Measurements from ENCODE around the gene SLC51A. TPM values are rescaled to one million over a fixed set of nuclear protein-coding genes. Genes with fewer than 3 reads are reported as not detected.

SLC51A gene
- total and polyA plus RNA-seq, 2 donors (not counting 3 experiments of a cell fraction or from before 2014, with no cell fraction given) = not detected

DNA sequence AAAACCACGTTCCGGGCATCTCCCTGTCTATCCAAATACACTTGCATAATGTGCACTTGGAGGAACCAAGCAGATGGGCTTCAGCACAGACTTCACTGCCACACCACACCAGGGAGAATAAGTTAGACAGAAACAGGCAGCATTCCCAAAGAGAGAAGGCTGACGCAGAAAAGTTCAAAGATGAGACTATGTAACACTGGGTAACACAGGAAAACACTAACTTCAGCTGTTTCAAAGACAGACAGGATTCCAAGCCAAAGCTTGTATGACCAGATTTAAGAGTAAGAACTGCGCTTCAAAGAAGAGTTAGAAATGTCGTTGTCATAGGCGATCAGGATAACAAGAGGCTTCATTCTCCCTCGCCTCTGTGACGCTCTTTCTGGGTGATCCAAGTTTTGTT lies 19.9 kb downstream of the SLC51A start:
- no peak for DNase-seq (ENCODE audit: low read depth, low spot score)
- Histone ChIP-seq H3K4me3 (replicated peaks in 1 of 3; ENCODE audit: insufficient read depth in 1 of 3, low read depth in 1 of 3, low read length in 3 of 3) (no peak overlapping the region), H3K9me3 (replicated peaks; ENCODE audit: control insufficient read depth, insufficient read depth, low read length) (no peaks in the 10 kb centered on the region), H3K4me1 (ENCODE audit: control insufficient read depth, extremely low read depth, insufficient read depth, low read length) (no peaks in the 10 kb centered on the region), H3K9ac (replicated peaks; ENCODE audit: extremely low read depth, insufficient read depth, low read length) (no peak overlapping the region), H3K36me3 (ENCODE audit: control insufficient read depth in 2 of 2, extremely low read depth in 1 of 2, insufficient read depth in 2 of 2, low read length in 2 of 2) (peaks cover 10 to 16% of the 10 kb centered on the region in 2 experiments), H3K79me2 (ENCODE audit: control insufficient read depth, insufficient read depth, low read length) (no peaks in the 10 kb centered on the region), H3K27me3 (ENCODE audit: control insufficient read depth in 2 of 2, insufficient read depth in 2 of 2, low read length in 2 of 2) (no peaks in the 10 kb centered on the region), H3K27ac (ENCODE audit: insufficient read depth, low read depth, low read length) (no peak overlapping the region), H3K4me2 (ENCODE audit: insufficient read depth, low read length) (no peak overlapping the region), H4K20me1 (replicated peaks; ENCODE audit: control insufficient read depth, extremely low read depth, insufficient read depth, low read length) (no peaks in the 10 kb centered on the region), H2AFZ (ENCODE audit: low read depth, low read length) (no peak overlapping the region), H3K9me1 (replicated peaks; ENCODE audit: control insufficient read depth, extremely low read depth, insufficient read depth, low read length) (no peaks in the 10 kb centered on the region)
- dilution Hi-C loops (cut with MboI; ENCODE audit: extremely low pct_ligation_motif_present, low sequenced_read_pairs) = no loop called here
- ChIA-PET CTCF (interaction anchor here (1.5 kb wide), 1 partner anchor 15 kb away, joined by 4 read pairs; no protein-coding TSS in a partner anchor), POLR2A (no interaction called here)
- no peak for FAIRE-seq
- intact Hi-C loops (cut with micrococcal nuclease) = no loop called here
- TF ChIP-seq MAX (IDR thresholded peaks at IDR 0.05; ENCODE audit: insufficient read depth, insufficient read length) = no peak
- TF ChIP-seq POLR2AphosphoS5 (IDR thresholded peaks at IDR 0.05; ENCODE audit: insufficient read depth, low read depth, low read length) = no peak
- no peak for TF ChIP-seq GATA2 (IDR thresholded peaks at IDR 0.05; ENCODE audit: insufficient read depth, insufficient read length, low read depth, low read length)
- TF ChIP-seq EZH2 (IDR thresholded peaks at IDR 0.05; ENCODE audit: borderline replicate concordance, low read depth, low read length, severe bottlenecking) = no peak
- TF ChIP-seq JUN (IDR thresholded peaks at IDR 0.05; ENCODE audit: borderline replicate concordance, insufficient read depth, insufficient read length, low read depth) = no peak
- BruUV-seq (replicated peaks) = no TSS peak

DNA sequence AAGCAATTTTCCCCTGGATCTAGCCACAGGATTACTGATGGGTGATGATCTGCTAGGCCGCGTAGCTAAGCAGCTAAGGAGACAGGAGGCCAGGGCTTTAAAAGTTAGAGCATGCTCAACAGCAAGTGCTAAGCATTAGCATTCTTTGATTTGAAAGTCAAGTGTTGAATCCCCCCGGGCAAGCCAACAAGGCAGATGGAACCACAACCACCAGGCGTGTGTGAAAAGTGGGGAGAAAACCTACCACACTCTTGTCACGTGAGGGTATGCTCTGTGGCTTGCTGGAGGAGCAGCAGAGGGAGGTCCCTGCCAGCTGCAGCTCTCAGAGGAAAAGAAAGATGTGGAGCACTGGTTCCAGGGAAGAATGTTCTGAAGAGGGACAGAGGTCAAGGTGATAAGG lies 20.9 kb downstream of the SLC51A start:
- DNase-seq (ENCODE audit: low read depth, low spot score) (no peak), FAIRE-seq (no peak)
- no peak overlapping the region for H3K4me3 ChIP-seq (replicated peaks in 1 of 3; ENCODE audit: insufficient read depth in 1 of 3, low read depth in 1 of 3, low read length in 3 of 3)
- peaks cover 13 to 22% of the 10 kb centered on the region in 2 experiments for H3K36me3 ChIP-seq (ENCODE audit: control insufficient read depth in 2 of 2, extremely low read depth in 1 of 2, insufficient read depth in 2 of 2, low read length in 2 of 2)
- no peaks in the 10 kb centered on the region for H3K9me1 ChIP-seq (replicated peaks; ENCODE audit: control insufficient read depth, extremely low read depth, insufficient read depth, low read length)
- no peak overlapping the region for H3K9ac ChIP-seq (replicated peaks; ENCODE audit: extremely low read depth, insufficient read depth, low read length)
- no peak overlapping the region for H3K27ac ChIP-seq (ENCODE audit: insufficient read depth, low read depth, low read length)
- H3K4me1 ChIP-seq (ENCODE audit: control insufficient read depth, extremely low read depth, insufficient read depth, low read length) = no peaks in the 10 kb centered on the region
- dilution Hi-C loops (cut with MboI; ENCODE audit: extremely low pct_ligation_motif_present, low sequenced_read_pairs) = no loop called here
- no peak overlapping the region for H3K4me2 ChIP-seq (ENCODE audit: insufficient read depth, low read length)
- H3K79me2 ChIP-seq (ENCODE audit: control insufficient read depth, insufficient read depth, low read length) = no peaks in the 10 kb centered on the region
- no TSS peak for BruUV-seq (replicated peaks)
- TF ChIP-seq POLR2A (IDR thresholded peaks at IDR 0.05; ENCODE audit: low read depth, low read length) = no peak
- TF ChIP-seq, protein P1, sequence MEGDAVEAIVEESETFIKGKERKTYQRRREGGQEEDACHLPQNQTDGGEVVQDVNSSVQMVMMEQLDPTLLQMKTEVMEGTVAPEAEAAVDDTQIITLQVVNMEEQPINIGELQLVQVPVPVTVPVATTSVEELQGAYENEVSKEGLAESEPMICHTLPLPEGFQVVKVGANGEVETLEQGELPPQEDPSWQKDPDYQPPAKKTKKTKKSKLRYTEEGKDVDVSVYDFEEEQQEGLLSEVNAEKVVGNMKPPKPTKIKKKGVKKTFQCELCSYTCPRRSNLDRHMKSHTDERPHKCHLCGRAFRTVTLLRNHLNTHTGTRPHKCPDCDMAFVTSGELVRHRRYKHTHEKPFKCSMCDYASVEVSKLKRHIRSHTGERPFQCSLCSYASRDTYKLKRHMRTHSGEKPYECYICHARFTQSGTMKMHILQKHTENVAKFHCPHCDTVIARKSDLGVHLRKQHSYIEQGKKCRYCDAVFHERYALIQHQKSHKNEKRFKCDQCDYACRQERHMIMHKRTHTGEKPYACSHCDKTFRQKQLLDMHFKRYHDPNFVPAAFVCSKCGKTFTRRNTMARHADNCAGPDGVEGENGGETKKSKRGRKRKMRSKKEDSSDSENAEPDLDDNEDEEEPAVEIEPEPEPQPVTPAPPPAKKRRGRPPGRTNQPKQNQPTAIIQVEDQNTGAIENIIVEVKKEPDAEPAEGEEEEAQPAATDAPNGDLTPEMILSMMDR (IDR thresholded peaks at IDR 0.05; ENCODE audit: extremely low read depth in 1 of 2, insufficient read depth in 1 of 2, low read depth in 1 of 2, low read length in 2 of 2) = no peak
- ChIA-PET POLR2A (no interaction called here), CTCF (no interaction called here)
- H3K27me3 ChIP-seq (ENCODE audit: control insufficient read depth in 2 of 2, insufficient read depth in 2 of 2, low read length in 2 of 2) = no peaks in the 10 kb centered on the region
- no peaks in the 10 kb centered on the region for H3K9me3 ChIP-seq (replicated peaks; ENCODE audit: control insufficient read depth, insufficient read depth, low read length)
- intact Hi-C loops (cut with micrococcal nuclease) = no loop called here
- H4K20me1 ChIP-seq (replicated peaks; ENCODE audit: control insufficient read depth, extremely low read depth, insufficient read depth, low read length) = no peaks in the 10 kb centered on the region
- H2AFZ ChIP-seq (ENCODE audit: low read depth, low read length) = no peak overlapping the region

Data from endothelial cell of umbilical vein (primary cell).